HUES64 (cell line): ENCODE results near the gene ARMC7.
A peak's percentile ranks its signal among the peaks of the same experiment; 100 is the strongest.

ENCODE experiments used
- H3K27ac ChIP-seq: 2 replicates; pipeline ENCODE4 v1.7.0; 2013; ENCODE audit warnings: low read depth, low read length, inconsistent platforms
- H3K27me3 ChIP-seq: 2 replicates; pipeline ENCODE4 v1.6.1; 2013; ENCODE audit warnings: mild to moderate bottlenecking, low read length; ENCODE audit not compliant: insufficient read depth
- H3K36me3 ChIP-seq: 2 replicates; pipeline ENCODE4 v1.6.1; 2013; ENCODE audit warnings: mild to moderate bottlenecking, low read length; ENCODE audit not compliant: insufficient read depth
- H3K4me1 ChIP-seq: 2 replicates; pipeline ENCODE4 v1.6.1; 2013; ENCODE audit warnings: mild to moderate bottlenecking, low read length, moderate library complexity; ENCODE audit not compliant: insufficient read depth
- H3K4me3 ChIP-seq: 2 replicates; pipeline ENCODE4 v1.5.1; 2013; ENCODE audit warnings: mild to moderate bottlenecking, low read length, moderate library complexity
- H3K9ac ChIP-seq: 2 replicates; pipeline ENCODE4 v1.6.1; 2013; ENCODE audit warnings: mild to moderate bottlenecking, low read depth, low read length
- H3K9me3 ChIP-seq: 2 replicates; pipeline ENCODE4 v1.6.1; 2013; ENCODE audit warnings: low read depth, low read length; ENCODE audit not compliant: insufficient read depth
- WGBS: fragments of 150-250, 120-280 bp; methylation state at CpG from one replicate; pipeline ENCODE4 v1.1.7; 2013; ENCODE audit warnings: missing lambda C conversion rate; 5-methylcytosine and 5-hydroxymethylcytosine counted together

The ARMC7 gene

DNA sequence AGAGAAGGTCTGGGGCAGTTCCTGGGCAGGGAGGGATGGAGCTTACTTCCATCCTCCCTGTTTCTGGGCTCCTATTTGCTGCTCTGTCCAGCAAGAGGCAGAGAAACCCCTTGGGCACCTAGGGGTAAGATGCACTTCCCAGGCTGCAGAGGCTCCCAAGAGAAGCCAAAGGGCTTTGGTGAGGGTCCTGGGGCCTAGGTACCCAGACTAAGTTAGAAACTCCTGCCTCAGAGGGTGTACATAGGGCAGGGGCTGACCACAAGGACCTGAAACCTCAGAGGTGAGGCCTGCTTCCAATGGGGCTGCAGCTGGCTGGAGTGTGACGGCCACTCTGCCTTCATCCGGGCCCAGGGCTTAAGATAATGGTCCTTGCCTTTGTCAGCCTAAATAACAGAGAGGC lies 1.6 kb upstream of the ARMC7 start:
- Histone ChIP-seq H3K9me3 (no peaks in the 10 kb centered on the region), H3K4me1 (0 out of 2 replicates have a peak, but pooled peaks cover 6% of the 10 kb centered on the region), H3K9ac (no peak overlapping the region), H3K4me3 (no peak overlapping the region), H3K27me3 (peaks cover 10% of the 10 kb centered on the region; the same call in 1 of the 2 replicates), H3K36me3 (no peaks in the 10 kb centered on the region), H3K27ac (no peak overlapping the region)
- WGBS, result 75% methylated on average over 2 of the region's 2 CpGs

- Histone ChIP-seq H3K36me3 (no peaks in the 10 kb centered on the region), H3K27me3 (peaks cover 10% of the 10 kb centered on the region; the same call in 1 of the 2 replicates), H3K27ac (no peak overlapping the region), H3K9ac (peak overlapping the region; percentile 57), H3K9me3 (no peaks in the 10 kb centered on the region), H3K4me3 (peak overlapping the region; percentile 81), H3K4me1 (0 out of 2 replicates have a peak, but pooled peaks cover 10% of the 10 kb centered on the region)
- WGBS, result 19% methylated on average over 22 of the region's 22 CpGs
These were observed 743 bp upstream of the ARMC7 start for GRCh38 chr17:75109046-75109406.

DNA sequence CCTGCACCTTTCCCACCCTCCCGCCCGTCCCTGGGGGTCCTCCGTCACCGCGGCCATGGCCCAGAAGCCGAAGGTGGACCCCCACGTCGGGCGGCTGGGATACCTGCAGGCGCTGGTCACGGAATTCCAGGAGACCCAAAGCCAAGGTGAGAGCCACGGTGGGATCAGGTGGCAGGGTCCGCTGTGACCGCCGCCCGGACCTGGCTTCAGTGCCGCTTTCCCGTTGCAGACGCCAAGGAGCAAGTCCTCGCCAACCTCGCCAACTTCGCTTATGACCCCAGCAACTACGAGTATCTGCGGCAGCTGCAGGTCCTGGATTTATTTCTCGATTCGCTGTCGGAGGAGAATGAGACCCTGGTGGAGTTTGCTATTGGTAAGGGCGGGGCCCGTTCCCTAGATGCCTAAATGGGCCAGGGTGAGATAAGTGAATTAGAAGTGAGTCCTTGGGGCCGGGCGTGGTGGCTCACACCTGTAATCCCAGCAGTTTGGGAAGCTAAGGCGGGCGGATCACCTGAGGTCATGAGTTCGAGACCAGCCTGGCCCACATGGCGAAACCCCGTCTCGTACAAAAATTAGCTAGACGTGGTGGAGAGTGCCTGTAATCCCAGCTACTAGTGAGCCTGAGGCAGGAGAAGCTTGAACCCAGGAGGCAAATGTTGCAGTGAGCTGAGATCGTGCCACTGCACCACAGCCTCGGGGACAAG lies 617 bp downstream of the ARMC7 start:
- Histone ChIP-seq H3K9ac (peak overlapping the region; percentile 62), H3K36me3 (no peaks in the 10 kb centered on the region), H3K27ac (no peak overlapping the region), H3K9me3 (no peaks in the 10 kb centered on the region), H3K4me1 (0 out of 2 replicates have a peak, but pooled peaks cover 10% of the 10 kb centered on the region), H3K4me3 (peak overlapping the region; percentile 81), H3K27me3 (peaks cover 10% of the 10 kb centered on the region; the same call in 1 of the 2 replicates)
- WGBS, result 29% methylated on average over 40 of the region's 40 CpGs

- Histone ChIP-seq H3K27me3 (peaks cover 10% of the 10 kb centered on the region; the same call in 1 of the 2 replicates), H3K4me3 (no peak overlapping the region), H3K27ac (no peak overlapping the region), H3K9ac (no peak overlapping the region), H3K4me1 (0 out of 2 replicates have a peak, but pooled peaks cover 10% of the 10 kb centered on the region), H3K36me3 (peaks cover 8% of the 10 kb centered on the region), H3K9me3 (no peaks in the 10 kb centered on the region)
- 93% methylated on average over 7 of the region's 7 CpGs for WGBS
These were observed 2.1 kb downstream of the ARMC7 start for GRCh38 chr17:75111777-75112335.

DNA sequence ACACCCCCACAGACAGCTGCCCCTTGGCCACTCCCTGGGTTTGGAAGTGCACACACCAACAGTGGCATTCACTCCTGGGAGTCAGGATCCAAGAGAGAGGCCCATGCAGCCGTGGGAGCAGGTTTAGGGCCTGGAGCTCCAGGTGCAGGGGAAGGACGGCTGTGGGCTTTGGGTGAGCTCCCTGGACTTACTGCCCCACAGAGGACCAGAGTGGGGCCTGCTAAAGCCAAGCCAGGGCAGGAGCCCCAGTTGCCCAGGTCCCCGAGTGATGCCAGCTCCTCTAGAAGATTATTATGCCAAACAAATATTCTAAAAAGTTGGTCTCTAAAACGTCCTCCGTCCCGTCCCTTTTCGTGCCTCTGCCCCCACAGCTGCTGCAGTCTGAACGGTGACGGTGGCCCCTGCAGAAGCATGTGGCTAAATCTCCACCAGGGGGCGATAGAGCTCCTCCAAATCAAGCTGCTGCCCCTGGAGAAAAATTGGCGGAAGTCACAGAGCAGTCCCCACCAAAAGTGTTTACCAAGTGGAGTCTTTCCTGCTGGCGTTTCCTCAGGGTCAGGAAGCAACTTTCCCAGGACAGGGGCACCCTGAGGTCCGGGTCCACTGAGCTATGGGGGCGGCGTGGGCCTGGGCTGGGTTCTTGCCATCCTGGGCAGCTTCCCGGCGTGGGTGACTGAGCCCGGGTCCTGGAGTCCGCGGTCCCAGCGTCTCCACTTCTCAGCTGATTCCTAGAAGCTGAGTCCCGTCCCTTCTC lies 4.2 kb downstream of the ARMC7 start:
- peaks cover 9% of the 10 kb centered on the region for H3K36me3 ChIP-seq
- H3K27me3 ChIP-seq, result peaks cover 3% of the 10 kb centered on the region; the same call in 1 of the 2 replicates
- H3K9ac ChIP-seq, result 0 out of 2 replicates have a peak overlapping the region, but pooled peaks have one; percentile 36
- peak overlapping the region; percentile 56 for H3K27ac ChIP-seq
- H3K4me1 ChIP-seq, result 0 out of 2 replicates have a peak, but pooled peaks cover 3% of the 10 kb centered on the region
- H3K4me3 ChIP-seq, result no peak overlapping the region
- no peaks in the 10 kb centered on the region for H3K9me3 ChIP-seq
- 47% methylated on average over 22 of the region's 22 CpGs for WGBS

- Histone ChIP-seq H3K4me3 (no peak overlapping the region), H3K9me3 (no peaks in the 10 kb centered on the region), H3K9ac (0 out of 2 replicates have a peak overlapping the region, but pooled peaks have one; percentile 36), H3K27ac (peak overlapping the region; percentile 56; the same call in 1 of the 2 replicates), H3K27me3 (no peaks in the 10 kb centered on the region), H3K4me1 (0 out of 2 replicates have a peak, but pooled peaks cover 3% of the 10 kb centered on the region), H3K36me3 (peaks cover 10% of the 10 kb centered on the region)
- WGBS, result 90% methylated on average over 17 of the region's 19 CpGs
These were observed 5.0 kb downstream of the ARMC7 start for GRCh38 chr17:75114552-75115314.

GRCh38 chr17:75115555-75115954 lies 5.8 kb downstream of the ARMC7 start:
- H3K27ac ChIP-seq, result no peak overlapping the region
- H3K9ac ChIP-seq, result no peak overlapping the region

DNA sequence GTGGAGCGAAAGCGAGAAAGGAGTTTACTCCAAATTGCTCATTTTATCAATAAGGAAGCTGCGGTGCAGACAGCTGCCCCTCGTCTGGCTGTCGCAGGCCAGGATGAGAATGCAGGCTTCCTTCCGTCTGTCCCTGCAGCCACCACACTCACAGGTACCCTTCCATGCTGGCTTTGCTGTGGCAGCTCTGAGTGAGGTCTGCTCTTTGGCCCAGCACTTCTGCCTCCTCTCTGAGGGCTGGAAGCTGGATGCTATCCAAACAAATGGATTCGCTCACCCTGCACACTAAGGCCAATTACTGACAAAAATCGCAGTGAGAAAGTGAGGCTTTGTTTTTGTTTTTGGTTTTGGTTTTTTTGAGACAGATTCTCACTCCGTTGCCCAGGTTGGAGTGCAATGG lies 7.0 kb downstream of the ARMC7 start:
- no peak overlapping the region for H3K4me3 ChIP-seq
- no peaks in the 10 kb centered on the region for H3K27me3 ChIP-seq
- H3K27ac ChIP-seq, result no peak overlapping the region
- H3K9me3 ChIP-seq, result no peaks in the 10 kb centered on the region
- 0 out of 2 replicates have a peak, but pooled peaks cover 3% of the 10 kb centered on the region for H3K4me1 ChIP-seq
- H3K36me3 ChIP-seq, result peaks cover 15% of the 10 kb centered on the region
- no peak overlapping the region for H3K9ac ChIP-seq
- WGBS, result 96% methylated on average over 9 of the region's 9 CpGs

More at GRCh38 chr17:75115555-75115954, 5.8 kb downstream of the ARMC7 start:
- peaks cover 10% of the 10 kb centered on the region for H3K36me3 ChIP-seq
- H3K4me3 ChIP-seq, result no peak overlapping the region
- H3K27me3 ChIP-seq, result no peaks in the 10 kb centered on the region
- 0 out of 2 replicates have a peak, but pooled peaks cover 3% of the 10 kb centered on the region for H3K4me1 ChIP-seq
- H3K9me3 ChIP-seq, result no peaks in the 10 kb centered on the region

DNA sequence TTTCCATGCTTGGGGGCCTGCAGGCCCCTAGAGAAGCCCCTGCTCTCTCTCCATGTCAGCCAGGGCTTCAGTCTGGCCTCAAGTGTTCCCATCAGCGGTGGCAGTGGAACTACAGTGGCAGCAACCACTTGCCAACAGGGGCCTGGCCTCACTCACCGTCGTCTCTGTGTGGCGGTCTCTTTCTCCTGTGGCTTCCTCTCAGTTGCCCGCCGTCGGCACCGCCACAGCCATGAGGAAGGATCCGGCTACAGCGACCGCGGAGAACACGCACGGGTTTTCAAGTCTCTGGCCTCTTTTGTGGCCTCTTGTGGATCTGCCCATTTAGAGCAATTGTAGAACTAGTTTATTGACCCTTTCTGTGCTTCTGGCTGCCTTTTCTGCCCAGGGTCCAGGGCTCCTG lies 8.5 kb downstream of the ARMC7 start:
- H3K9ac ChIP-seq, result no peak overlapping the region
- peaks cover 15% of the 10 kb centered on the region for H3K36me3 ChIP-seq
- 0 out of 2 replicates have a peak, but pooled peaks cover 3% of the 10 kb centered on the region for H3K4me1 ChIP-seq
- no peak overlapping the region for H3K27ac ChIP-seq
- no peaks in the 10 kb centered on the region for H3K9me3 ChIP-seq
- no peaks in the 10 kb centered on the region for H3K27me3 ChIP-seq
- no peak overlapping the region for H3K4me3 ChIP-seq
- WGBS, result 95% methylated on average over 14 of the region's 14 CpGs

GRCh38 chr17:75124041-75124818 lies 14.5 kb downstream of the ARMC7 start:
- no peaks in the 10 kb centered on the region for H3K27me3 ChIP-seq
- H3K9ac ChIP-seq, result no peak overlapping the region
- no peaks in the 10 kb centered on the region for H3K4me1 ChIP-seq
- H3K36me3 ChIP-seq, result peaks cover 12% of the 10 kb centered on the region
- no peak overlapping the region for H3K27ac ChIP-seq
- H3K9me3 ChIP-seq, result no peaks in the 10 kb centered on the region
- 93% methylated on average over 19 of the region's 19 CpGs for WGBS
- H3K4me3 ChIP-seq, result no peak overlapping the region
